Measurements from ENCODE around the gene POP7.
"Not testable (repeated sequence)": the region's sequence is repeated elsewhere in the genome, so short reads cannot be mapped to it uniquely, and the experiment has no call there.

Gene POP7

DNA sequence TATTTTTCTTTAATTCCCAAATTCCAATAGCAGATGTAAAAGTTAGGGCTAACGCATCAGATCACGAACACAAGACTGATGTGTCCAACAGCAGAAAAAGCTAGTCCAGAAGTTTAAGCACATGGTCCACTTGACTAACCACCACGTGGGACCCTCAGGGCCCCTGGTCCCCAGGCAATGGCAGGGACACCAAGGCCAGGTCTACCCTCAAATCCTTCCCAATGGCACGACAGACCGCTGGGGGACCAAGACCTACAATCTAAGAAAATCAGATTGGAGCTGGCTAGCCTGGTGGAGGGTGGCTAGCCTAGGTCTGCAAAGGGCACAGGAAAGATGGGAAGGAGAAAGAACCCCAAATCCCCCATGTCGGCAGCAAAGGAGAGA lies 13.4 kb upstream of the POP7 start:
- no peak for DNase-seq

DNA sequence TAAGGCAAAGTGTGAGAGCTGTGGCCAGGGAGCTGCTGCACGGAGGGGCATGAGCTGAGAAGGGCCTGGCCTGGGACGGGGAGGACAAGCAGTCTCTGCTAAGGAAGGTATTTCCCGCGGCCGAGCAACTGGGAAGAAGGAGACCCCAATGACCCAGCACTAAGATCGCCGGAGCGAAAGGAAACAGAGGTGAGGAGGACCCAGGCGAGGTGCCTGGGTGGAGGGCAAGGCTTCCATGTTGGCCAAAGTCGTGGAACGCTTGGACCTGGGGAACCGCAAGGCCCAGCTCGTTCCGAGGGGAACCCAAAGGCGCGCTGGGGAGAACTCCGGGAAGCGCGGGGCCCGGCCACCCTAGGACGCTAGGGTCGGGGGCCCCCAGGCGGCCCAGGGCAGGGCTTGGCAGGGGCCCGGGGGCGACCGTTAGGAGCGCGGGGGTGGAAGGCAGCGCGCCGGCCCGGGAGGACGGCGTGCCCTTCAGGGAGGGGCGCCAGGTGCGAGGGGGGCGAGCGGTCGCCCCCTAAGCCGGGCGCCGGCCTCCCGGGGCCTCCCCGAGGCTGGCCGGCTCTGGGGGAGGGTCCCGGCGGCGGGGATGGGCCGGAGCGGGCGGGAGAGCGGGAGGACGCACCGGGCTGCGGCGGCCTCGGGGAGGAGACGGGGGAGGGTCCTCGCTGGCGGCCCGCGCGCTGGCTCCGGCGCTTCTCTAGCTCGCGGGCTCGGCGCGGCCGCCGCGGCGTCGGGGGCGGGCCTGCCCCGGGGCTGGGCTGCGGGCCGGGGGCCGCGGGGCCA lies 12.4 kb upstream of the POP7 start:
- no peak for DNase-seq

DNA sequence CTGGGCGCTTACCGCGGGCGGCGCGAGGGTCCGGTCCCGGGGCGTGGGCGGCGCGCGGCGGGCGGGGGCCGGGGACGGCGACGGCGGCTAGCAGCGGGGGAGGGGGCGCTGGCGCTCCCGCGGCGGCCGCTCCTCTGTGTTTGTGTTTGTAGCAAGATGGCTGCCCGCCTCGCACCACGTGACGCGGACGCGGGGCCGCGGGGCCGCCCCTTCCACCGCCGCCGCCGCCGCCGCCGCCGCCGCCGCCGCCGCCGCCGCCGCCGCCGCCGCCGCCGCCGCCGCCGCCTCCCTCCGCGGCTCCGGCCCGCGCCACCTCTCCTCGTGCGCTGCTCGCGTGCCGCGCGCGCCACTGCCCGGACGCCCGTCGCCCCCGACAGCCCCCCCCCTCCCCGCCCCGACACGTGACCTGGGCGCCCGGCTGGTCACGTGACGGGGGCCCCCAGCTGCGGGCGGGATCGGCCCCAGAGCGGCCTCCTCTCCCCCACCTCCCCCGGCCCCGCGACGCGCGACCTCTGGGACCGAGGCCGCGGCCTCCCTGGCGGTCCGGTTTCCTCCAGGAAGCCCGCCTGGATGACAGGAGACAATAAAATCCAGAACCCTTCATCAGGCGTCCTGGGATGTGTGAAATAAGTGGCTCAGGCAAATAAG lies 11.7 kb upstream of the POP7 start, which contains the start of gene GIGYF1:
Gene GIGYF1 (minus strand): TSS at position 153 of the 648 bp plus-strand sequence. CDS start 6,012 bp downstream, outside the sequence.
- peak; percentile 79 for DNase-seq

DNA sequence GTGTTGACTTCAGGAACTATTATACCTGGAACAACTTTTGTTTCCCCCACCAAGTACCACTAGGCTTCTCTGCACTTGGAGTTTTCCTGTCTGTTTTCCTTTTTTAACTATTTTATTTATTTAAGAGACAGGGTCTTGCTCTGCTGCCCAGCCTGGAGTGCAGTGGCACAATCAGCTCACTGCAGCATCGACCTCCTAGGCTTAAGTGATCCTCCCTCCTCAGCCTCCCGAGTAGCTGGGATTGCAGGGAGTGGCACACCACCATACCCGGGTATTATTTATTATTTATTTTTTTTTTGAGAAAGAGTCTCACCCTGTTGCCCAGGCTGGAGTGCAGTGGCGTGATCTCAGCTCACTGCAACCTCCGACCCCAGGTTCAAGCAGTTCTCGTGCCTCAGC lies 9.8 kb upstream of the POP7 start:
- no peak for DNase-seq

DNA sequence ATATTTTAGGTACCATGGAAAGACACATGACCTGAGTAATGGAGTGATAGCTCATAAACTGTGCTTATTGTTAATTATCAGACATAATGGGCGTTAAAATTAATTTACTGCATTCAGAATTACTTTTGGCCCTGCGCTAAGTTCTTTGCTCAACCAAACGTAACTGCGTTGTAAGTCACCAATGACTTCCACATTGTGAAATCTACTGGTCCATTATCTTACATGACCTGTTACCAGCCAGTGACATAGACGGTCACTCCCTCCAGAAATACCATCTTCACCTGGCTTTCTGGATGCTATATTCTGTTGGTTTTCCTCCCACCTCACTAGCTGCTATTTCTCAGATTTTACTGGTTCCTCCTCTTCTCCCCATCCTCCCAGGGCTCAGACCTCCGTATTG lies 6.9 kb upstream of the POP7 start:
- no peak for DNase-seq

DNA sequence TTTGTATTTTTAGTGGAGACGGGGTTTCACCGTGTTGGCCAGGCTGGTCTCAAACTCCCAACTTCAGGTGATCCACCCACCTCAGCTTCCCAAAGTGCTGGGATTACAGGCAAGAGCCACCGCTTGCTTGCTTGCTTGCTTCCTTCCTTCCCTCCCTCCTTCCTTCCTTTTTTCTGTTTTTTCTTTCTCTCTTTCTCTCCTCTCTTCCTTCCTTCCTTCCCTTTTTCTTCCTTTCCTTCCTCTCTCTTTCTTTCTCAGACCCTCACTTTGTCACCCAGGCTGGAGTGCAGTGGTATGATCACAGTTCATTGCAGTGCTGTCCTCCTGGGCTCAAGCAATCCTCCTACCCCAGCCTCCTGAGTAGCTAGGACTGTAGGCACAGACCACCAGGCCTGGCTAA lies 4.8 kb upstream of the POP7 start:
- DNase-seq = not testable (repeated sequence)

DNA sequence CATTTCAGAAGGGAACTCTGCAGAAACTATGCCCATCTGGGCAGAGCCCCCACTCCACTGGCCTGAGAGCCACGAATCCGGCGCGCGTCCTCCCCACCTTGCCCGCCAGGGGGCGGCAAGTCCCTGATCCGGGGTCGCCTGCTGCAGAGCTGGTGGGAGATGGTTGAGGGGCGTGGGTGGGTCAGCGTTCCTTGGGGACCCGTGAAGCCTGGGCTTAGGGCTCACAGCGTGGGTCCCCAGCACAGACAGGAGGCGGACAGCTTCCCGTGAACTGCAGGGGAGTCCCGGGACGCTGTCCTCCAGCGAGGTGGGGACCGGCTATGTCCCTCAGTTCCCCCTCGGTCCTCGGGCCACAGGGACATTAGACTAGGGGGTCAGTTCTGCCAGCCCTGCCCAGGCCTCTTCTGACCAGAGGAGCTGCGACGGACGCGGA lies 585 bp upstream of the POP7 start:
- peak; percentile 75 for DNase-seq

DNA sequence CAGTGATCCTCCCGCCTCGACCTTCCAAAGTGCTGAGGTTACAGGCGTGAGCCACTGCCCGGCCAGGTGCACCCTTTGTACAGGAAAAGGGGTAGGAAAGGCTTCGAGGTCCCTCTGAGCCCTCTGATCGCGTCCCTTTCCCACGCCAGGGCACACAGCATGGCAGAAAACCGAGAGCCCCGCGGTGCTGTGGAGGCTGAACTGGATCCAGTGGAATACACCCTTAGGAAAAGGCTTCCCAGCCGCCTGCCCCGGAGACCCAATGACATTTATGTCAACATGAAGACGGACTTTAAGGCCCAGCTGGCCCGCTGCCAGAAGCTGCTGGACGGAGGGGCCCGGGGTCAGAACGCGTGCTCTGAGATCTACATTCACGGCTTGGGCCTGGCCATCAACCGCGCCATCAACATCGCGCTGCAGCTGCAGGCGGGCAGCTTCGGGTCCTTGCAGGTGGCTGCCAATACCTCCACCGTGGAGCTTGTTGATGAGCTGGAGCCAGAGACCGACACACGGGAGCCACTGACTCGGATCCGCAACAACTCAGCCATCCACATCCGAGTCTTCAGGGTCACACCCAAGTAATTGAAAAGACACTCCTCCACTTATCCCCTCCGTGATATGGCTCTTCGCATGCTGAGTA lies 871 bp downstream of the POP7 start:
- no peak for DNase-seq

DNA sequence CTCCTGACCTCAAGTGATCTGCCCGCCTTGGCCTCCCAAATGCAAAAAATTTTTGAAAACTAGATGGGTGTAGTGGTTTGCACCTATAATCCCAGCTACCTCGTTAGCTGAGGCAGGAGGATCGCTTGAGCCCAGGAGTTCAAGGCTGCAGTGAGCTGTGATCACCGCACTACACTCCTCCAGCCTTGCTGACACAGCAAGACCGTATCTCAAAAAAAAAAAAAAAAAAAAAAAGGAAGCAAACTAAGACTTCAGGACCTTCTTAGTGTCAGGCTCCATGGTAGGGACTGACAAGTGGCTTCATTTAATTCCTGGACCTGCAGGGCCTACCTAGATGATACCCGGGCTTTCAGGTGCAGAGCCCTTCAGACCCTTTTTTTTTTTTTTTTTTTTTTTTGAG lies 2.5 kb downstream of the POP7 start:
- DNase-seq = no peak

DNA sequence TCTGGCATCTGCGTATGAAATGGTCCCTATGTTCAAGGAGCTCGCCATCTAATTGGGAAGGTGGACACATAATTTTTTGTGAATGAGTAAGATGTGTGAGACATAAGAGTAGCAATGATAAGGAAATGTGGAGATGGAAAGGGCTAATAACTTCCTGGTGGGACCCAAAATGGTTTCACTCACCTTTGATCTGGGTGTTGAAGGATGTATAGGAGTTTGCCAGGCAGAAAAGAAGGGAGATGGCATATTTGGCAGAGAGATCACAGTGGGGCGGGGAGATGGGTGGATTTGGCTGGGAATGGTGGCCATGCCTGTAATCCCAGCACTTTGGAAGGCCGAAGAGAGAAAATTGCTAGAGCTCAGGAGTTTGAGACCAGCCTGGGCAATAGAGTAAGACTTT lies 4.5 kb downstream of the POP7 start:
- DNase-seq = no peak

DNA sequence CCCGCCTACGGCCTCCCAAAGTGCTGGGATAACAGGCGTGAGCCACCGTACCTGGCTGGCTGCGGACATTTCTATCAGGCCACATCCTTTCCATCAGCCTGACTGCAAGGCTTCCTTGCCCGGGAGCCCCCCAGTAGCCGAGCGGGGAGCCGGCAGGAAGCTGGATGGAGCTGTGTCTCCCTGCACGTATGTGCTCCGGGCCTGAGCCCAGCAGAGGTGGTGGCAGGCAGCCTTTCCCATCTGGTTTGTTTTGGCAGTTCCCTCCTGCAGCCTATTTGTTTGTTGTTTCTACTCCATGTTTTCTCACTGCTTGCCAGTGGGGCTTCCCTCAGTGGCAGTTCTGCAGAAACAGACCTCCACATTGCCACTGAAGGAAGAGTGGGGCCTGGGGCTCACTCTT lies 5.4 kb downstream of the POP7 start:
- DNase-seq = no peak

DNA sequence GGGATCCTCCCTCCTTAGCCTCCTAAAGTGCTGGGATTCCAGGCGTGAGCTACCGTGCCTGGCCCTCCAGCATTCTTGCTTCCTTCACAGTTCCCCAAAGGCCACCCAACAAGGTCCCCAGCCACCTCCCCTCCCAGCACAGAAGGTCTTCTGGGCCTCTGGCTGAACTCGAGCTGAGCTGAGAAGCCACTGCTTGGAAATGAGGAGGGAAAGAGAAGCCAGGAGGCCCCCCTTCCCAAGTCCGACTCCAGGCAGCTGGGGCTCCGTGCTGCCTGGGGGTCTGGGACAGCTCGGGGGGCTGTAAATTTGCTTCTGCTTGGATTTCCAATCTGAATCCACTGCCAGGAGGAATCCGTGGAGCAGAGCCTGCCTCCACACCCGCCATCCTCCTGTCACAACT lies 8.8 kb downstream of the POP7 start:
- DNase-seq = no peak

DNA sequence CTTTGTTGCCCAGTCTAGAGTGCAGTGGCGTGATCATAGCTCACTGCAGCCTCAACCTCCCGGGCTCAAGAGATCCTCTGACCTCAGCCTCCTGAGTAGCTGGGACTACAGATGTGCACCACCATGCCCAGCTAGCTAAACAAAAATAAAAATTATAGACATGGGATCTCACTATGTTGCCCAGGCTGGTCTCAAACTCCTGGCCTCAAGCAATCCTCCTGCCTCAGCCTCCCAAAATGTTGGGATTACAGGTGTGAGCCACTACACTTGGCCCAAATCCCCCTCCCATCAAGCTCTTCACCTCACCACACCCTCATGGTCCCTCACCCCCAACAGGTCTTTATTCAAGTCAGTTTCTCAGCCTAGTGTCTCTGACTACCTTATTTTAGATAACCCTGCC lies 11.2 kb downstream of the POP7 start:
- not testable (repeated sequence) for DNase-seq

DNA sequence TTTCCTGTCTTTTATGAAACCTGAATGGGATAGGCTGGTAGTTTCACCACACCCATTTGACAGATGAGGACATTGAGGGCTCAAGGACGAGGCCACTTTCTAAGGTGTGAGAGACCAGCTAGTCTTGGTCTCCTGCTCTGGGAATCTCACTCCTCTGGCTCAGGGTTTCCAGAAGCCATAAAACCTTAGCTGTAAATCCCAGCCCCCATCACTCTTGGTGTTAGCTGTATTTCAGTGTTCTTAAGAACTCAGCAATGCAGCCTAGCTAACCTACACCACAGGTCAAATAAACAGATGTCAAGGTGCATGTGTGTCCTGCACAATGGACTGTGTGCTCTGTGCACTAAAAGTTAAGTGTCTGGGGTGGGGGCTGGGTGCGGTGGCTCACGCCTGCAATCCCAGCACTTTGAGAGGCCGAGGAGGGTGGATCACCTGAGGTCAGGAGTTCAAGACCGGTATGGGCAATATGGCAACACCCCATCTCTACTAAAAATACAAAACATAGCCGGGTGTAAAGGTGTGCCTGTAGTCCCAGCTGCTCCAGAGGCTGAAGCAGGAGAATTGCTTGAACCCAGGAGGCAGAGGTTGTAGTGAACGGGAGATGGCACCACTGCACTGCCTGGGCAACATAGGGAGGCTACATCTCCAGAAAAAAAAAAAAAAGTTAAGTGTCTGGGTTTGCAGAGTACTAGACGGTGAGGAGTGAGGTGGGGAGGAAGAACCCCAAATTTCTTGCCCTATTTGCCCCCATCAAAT lies 13.8 kb downstream of the POP7 start:
- DNase-seq = no peak

DNA sequence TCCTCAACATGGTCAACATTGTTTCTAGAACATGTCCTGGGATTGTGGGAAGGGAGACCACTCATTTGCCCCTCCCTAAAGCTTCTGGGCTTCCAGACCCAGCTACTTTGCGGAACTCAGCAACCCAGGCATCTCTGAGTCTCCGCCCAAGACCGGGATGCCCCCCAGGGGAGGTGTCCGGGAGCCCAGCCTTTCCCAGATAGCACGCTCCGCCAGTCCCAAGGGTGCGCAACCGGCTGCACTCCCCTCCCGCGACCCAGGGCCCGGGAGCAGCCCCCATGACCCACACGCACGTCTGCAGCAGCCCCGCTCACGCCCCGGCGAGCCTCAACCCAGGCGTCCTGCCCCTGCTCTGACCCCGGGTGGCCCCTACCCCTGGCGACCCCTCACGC lies 14.4 kb downstream of the POP7 start, which contains the start of gene EPO:
Gene EPO (plus strand): TSS at position 190 of the 392 bp plus-strand sequence. CDS start 513 bp downstream, outside the sequence.
- no peak for DNase-seq

DNA sequence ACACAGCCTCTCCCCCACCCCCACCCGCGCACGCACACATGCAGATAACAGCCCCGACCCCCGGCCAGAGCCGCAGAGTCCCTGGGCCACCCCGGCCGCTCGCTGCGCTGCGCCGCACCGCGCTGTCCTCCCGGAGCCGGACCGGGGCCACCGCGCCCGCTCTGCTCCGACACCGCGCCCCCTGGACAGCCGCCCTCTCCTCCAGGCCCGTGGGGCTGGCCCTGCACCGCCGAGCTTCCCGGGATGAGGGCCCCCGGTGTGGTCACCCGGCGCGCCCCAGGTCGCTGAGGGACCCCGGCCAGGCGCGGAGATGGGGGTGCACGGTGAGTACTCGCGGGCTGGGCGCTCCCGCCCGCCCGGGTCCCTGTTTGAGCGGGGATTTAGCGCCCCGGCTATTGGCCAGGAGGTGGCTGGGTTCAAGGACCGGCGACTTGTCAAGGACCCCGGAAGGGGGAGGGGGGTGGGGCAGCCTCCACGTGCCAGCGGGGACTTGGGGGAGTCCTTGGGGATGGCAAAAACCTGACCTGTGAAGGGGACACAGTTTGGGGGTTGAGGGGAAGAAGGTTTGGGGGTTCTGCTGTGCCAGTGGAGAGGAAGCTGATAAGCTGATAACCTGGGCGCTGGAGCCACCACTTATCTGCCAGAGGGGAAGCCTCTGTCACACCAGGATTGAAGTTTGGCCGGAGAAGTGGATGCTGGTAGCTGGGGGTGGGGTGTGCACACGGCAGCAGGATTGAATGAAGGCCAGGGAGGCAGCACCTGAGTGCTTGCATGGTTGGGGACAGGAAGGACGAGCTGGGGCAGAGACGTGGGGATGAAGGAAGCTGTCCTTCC lies 15.0 kb downstream of the POP7 start:
- no peak for DNase-seq

DNA sequence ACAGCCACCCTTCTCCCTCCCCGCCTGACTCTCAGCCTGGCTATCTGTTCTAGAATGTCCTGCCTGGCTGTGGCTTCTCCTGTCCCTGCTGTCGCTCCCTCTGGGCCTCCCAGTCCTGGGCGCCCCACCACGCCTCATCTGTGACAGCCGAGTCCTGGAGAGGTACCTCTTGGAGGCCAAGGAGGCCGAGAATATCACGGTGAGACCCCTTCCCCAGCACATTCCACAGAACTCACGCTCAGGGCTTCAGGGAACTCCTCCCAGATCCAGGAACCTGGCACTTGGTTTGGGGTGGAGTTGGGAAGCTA lies 15.5 kb downstream of the POP7 start:
- DNase-seq = no peak

DNA sequence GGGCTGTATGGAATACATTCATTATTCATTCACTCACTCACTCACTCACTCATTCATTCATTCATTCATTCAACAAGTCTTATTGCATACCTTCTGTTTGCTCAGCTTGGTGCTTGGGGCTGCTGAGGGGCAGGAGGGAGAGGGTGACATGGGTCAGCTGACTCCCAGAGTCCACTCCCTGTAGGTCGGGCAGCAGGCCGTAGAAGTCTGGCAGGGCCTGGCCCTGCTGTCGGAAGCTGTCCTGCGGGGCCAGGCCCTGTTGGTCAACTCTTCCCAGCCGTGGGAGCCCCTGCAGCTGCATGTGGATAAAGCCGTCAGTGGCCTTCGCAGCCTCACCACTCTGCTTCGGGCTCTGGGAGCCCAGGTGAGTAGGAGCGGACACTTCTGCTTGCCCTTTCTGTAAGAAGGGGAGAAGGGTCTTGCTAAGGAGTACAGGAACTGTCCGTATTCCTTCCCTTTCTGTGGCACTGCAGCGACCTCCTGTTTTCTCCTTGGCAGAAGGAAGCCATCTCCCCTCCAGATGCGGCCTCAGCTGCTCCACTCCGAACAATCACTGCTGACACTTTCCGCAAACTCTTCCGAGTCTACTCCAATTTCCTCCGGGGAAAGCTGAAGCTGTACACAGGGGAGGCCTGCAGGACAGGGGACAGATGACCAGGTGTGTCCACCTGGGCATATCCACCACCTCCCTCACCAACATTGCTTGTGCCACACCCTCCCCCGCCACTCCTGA lies 16.7 kb downstream of the POP7 start:
- DNase-seq = no peak

DNA sequence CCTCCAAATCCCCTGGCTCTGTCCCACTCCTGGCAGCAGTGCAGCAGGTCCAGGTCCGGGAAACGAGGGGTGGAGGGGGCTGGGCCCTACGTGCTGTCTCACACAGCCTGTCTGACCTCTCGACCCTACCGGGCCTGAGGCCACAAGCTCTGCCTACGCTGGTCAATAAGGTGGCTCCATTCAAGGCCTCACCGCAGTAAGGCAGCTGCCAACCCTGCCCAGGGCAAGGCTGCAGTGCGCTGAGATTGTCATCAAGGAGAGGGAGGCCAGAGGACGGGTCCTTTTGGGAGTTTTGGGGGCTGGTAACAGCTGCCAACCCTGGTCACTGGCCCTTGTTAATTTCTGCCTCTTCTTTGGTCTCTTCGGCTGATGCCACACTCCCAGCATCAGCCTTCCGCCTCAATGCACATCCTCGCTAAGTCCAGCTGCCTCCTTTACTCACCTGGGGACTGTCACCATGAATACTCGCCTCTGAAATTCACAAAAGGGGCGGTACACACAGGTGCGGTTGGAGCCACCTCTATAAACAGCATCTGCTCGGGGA lies 17.9 kb downstream of the POP7 start:
- DNase-seq = no peak

DNA sequence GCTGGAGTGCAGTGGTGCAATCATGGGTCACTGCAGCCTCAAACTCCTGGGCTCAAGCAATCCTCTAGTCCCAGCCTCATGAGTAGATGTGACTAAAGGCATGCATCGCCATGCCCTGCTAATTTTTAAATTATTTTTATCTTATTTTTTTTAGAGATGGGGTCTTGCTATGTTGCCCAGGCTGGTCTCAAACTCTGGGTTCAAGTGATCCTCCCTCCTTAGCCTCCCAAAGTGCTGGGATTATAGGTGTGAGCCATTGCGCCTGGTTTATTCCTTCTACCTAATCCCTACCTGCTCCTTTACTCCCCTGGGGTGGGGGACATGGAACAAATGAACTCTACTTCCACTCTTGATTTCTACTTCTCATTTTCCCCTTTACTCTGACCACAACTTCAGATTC lies 18.4 kb downstream of the POP7 start:
- DNase-seq = not testable (repeated sequence)

DNA sequence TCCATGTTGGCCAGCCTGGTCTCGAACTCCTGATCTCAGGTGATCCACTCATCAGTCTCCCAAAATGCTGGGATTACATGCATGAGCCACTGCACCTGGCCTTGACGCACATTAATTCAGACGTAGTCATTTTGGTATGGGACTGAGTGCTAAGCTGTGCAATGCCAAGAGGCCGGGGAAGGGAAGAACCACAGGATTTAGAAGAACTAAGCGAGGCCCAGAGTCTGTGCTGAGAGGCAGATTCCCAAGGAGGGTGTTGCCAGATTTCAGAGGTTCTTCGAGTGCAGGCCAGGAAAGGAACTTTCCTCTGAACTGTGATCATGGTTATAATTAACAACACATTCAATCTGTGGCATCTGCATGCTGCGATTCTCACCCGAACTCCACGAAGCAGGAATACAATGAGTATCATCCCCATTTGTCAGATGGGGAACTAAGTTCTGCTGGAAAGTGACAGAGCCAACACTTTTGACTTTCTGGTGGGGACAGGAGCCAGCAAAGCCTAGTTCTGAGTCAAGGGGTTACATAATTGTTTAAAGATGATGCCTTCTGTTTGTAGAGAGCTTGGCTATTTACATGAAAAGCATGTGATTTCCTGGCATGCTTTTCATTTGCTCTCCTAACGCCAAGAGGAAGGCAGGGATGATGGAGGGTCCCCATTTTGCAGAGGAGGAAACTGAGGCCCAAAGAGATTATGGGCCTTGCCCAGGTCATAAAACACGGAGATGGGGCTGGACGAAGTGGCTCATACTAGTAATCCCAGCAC lies 21.3 kb downstream of the POP7 start:
- no peak for DNase-seq

Measured in CD4-positive, alpha-beta T cell treated with Interleukin-12 subunit alpha and Interleukin-12 subunit beta, for 1 hour (primary cell).